SJSA1 (cell line): ENCODE measurements around the gene SDK2. TPM values are rescaled to one million over a fixed set of nuclear protein-coding genes. Genes with fewer than 3 reads are reported as not detected.
"Not testable (repeated sequence)": the region's sequence is repeated elsewhere in the genome, so short reads cannot be mapped to it uniquely, and the experiment has no call there.

Experiments used
- DNase-seq, 2 experiments: peaks; one replicate each; pipeline ENCODE4 v3.0.0-alpha.2; 2015 to 2020; ENCODE audit warnings: low spot score in 2 of 2, low read depth in 1 of 2
- H3K27ac ChIP-seq: fragments of 250-450 bp; sonication (Bioruptor Pico); 2 replicates; pipeline ENCODE4 v1.5.1; 2020; ENCODE audit warnings: mild to moderate bottlenecking, moderate library complexity
- H3K27me3 ChIP-seq: fragments of 250-450 bp; sonication (Bioruptor Pico); replicated peaks from 2 replicates; pipeline ENCODE4 v1.5.1; 2020; ENCODE audit warnings: mild to moderate bottlenecking, moderate library complexity
- H3K36me3 ChIP-seq: fragments of 250-450 bp; sonication (Bioruptor Pico); 2 replicates; pipeline ENCODE4 v1.5.1; 2020; ENCODE audit warnings: mild to moderate bottlenecking
- H3K4me1 ChIP-seq: fragments of 250-450 bp; sonication (Bioruptor Pico); replicated peaks from 2 replicates; pipeline ENCODE4 v1.6.1; 2021; ENCODE audit warnings: mild to moderate bottlenecking
- H3K4me3 ChIP-seq: fragments of 250-450 bp; sonication (Bioruptor Pico); 2 replicates; pipeline ENCODE4 v1.5.1; 2020; ENCODE audit warnings: mild to moderate bottlenecking
- H3K9me3 ChIP-seq: fragments of 250-450 bp; sonication (Bioruptor Pico); replicated peaks from 2 replicates; pipeline ENCODE4 v1.5.1; 2020; ENCODE audit warnings: mild to moderate bottlenecking
- total RNA-seq: library from RNA; depleted of rRNA; stranded (reverse); fragments of >200 nt; shearing (Covaris generic); gene quantifications from 2 replicates; pipeline ENCODE4 v1.2.3, GENCODE V29; 2014

SDK2 gene
- total RNA-seq, 1 experiment from 2014 or later = 0.05 TPM

DNA sequence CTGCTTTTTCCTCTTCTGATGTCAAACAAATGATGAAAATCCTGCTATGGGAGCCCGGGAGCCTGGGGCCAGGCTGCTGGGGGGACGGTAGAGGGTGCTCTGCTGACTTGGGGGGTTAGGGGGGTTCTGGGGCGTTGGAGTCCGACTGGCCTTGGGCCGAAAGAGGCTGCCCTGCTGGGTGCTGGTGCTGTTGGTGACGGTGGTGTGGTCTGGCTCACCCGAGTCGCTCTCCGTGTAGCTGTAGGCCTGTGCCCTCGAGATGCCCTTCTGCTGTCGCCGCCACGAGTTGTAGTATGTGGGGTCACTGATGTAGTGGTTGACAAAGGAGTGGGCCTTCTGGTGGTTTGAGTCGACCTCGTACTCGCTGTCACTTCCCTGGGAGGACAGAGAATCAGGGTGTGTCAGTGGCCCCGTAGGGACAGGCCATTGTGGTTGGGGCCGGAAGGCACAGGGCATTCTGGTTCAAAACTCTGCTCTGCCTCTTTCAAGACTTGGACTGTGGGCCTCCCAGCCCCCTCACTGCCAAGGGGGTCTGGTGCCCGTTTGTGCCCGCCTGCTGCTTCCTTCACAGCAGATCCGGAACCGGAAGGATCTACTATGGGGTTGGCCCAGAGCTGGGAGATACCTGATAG lies 305.6 kb downstream of the SDK2 start:
- peak overlapping the region; percentile 0; the same call in 1 of the 2 replicates for H3K4me3 ChIP-seq
- peak in 1 of 2 experiments; percentile 75 for DNase-seq
- H3K27me3 ChIP-seq = no peaks in the 10 kb centered on the region
- no peaks in the 10 kb centered on the region for H3K36me3 ChIP-seq
- no peaks in the 10 kb centered on the region for H3K9me3 ChIP-seq
- peaks cover 65% of the 10 kb centered on the region for H3K4me1 ChIP-seq
- H3K27ac ChIP-seq = peak overlapping the region; percentile 84

DNA sequence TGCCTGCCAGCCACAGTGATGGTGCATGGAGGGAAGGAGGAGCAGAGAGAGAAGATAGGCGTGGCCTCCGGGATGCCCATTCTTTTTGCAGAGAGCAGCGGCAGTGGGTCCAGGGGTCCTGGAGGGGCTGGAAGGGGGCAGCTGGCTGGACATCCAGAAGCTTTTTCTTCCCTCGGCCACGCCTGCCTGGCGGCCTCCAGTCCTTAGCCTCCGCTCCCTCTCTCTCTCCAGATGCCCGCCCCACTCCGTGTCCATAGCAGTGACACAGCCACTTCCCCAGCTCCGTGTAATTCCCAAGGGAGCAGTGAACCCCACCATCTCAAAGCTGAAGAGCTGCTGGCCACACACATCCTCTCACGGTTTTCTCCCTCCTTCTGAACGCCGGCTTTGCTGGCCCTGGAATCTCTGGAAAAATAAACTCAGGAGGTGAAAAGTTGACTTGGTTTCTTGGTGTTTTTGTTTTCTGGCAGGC lies 306.2 kb downstream of the SDK2 start:
- Histone ChIP-seq H3K36me3 (no peaks in the 10 kb centered on the region), H3K4me1 (peaks cover 59% of the 10 kb centered on the region), H3K27me3 (no peaks in the 10 kb centered on the region), H3K27ac (peak overlapping the region; percentile 84), H3K4me3 (no peak overlapping the region; the same call in 1 of the 2 replicates), H3K9me3 (no peaks in the 10 kb centered on the region)
- DNase-seq = peak; percentile 99

DNA sequence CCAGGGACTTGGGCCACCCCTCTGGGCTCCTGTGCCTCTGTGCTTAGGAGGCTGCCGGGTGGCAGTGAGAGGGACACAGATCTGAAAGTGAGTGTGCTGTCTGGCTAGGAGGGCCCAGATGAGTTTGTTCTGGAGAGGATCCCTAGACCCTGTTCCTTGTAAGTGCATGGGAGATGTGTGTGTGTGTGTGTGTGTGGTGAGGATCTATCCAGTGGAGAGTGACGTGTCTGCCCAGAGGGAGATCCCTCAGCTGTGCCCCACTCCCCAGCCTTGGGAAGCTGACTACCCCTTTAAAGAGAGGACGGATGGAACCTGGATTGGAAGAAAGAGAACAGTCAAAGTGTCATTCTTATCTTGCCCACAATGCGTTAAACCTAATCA lies 306.9 kb downstream of the SDK2 start:
- Histone ChIP-seq H3K36me3 (no peaks in the 10 kb centered on the region), H3K4me3 (no peak overlapping the region), H3K27me3 (no peaks in the 10 kb centered on the region), H3K4me1 (peaks cover 51% of the 10 kb centered on the region), H3K9me3 (no peaks in the 10 kb centered on the region), H3K27ac (no peak overlapping the region; the same call in 1 of the 2 replicates)
- no peak for DNase-seq

DNA sequence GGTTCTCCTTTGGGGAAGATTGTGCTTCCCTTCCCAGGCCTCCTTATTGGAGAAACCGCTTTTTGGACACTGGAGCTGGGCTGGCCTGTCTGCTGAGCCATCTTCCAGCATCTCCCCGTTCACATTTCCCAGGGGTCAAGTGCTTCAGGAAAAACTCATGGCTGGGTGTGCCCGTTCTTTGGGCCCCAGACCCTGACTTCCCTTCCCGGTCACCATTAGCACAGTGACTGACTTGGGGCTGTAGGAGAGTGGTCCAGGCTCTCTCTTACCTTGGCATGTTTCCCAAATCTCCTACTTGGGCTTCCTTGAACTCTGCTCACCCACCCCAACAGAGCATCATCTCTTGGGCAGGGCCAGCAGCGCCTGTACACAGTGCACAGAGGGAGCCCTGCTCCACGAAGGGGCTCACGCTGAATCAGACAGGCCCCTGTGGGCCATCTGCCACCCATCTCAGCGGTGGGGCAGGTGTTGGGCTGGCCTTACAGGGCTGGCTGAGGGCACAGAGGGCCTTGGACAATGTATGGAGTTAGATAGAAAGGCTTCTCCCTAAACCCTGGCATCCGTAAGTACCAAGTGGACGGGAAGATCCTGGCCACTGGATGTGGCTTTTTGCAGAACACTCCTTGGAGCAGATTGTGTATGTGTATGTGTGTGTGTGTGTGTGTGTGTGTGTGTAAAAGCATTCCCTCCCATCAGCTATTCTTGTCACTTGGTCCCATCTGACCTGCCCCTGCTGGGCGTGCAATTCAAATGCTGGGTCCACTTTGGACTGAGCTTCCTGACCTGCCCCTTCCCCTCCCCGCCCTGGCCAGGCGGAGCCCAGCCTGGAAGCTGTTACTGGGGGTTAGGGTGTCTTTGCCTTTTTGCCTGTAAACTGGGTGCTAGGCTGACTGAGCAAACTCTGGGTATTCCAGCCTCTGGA lies 307.6 kb downstream of the SDK2 start:
- H3K4me3 ChIP-seq = no peak overlapping the region
- H3K27ac ChIP-seq = no peak overlapping the region
- peaks cover 44% of the 10 kb centered on the region for H3K4me1 ChIP-seq
- H3K36me3 ChIP-seq = no peaks in the 10 kb centered on the region
- DNase-seq = no peak
- no peaks in the 10 kb centered on the region for H3K27me3 ChIP-seq
- H3K9me3 ChIP-seq = no peaks in the 10 kb centered on the region

DNA sequence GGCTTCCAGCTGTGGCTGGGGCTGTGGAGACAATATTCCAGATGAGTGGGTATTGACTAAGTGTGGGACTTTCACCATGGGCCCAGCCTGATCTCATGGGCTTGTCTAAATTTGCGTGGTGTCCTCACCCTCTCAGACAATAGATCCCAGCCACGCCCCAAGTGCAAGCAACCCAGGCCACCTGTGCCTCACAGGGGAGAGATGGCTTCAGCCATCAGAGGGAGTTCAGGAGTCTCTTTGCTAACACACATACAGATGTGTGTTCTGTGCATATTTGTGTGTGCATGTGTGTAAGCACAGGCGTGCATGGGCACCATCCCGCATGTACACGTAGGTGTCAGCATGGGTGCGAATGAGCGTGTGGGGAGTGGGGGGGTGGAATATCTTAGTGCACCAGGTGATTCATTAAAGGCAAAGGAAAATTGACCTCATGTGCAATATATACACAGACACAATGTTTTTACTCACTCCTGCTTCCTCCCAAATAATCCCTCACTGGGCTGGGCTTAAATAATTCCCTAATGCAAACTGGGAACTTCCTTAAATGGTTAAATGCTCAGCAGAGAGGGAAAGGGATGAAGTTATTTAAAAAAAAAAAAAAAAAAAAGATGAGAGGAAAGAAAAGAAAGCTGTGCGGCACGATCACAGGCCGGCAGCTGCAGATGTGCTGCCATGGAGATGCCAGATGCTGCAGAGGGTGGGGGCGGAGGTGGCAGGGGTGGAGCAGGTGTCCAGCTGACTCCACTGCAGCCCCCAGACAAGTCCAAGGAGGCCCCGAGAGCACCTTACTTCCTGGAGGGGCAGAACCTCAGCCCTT lies 308.4 kb downstream of the SDK2 start:
- H3K4me3 ChIP-seq = no peak overlapping the region
- no peaks in the 10 kb centered on the region for H3K36me3 ChIP-seq
- peaks cover 39% of the 10 kb centered on the region for H3K4me1 ChIP-seq
- no peak overlapping the region for H3K27ac ChIP-seq
- no peak for DNase-seq
- H3K9me3 ChIP-seq = no peaks in the 10 kb centered on the region
- no peaks in the 10 kb centered on the region for H3K27me3 ChIP-seq

DNA sequence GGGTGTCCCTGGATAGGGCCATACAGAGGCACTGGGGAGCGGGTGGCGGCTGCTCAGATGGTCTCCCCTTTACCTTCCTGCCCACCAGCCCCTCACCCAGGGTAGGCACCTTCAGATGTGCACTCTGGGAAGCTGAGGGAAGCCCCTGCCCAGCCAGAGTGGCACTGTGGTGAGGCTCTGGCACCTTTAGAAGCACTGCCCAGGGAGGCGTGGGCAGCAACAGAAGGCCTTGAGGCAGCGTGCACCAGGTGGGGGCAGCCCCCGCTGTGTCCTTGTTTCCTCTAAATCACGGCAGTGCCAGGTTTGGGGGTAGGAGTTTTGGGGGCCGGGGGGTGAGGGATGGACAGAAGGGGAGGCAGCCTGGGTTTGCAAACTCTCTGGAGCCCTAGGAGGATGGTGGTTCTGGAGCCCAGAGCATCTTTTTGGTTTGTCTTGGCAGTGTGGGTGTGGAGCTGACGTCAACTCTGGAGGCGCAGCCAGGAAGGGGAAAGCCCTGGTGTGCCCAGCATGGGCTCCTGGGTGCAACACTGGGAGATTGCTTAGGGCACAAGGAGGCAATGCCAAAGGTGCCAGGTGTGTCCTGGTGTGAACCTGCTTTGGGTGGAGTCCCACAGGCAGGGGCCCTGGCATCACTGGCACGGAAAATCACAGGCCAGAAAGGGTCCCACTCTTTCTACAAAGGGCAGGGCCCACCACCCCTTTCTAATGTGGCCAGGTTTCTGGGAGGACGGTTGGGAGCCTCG lies 309.3 kb downstream of the SDK2 start:
- Histone ChIP-seq H3K9me3 (no peaks in the 10 kb centered on the region), H3K27ac (no peak overlapping the region), H3K27me3 (no peaks in the 10 kb centered on the region), H3K4me3 (no peak overlapping the region), H3K4me1 (peaks cover 33% of the 10 kb centered on the region), H3K36me3 (no peaks in the 10 kb centered on the region)
- DNase-seq = no peak

DNA sequence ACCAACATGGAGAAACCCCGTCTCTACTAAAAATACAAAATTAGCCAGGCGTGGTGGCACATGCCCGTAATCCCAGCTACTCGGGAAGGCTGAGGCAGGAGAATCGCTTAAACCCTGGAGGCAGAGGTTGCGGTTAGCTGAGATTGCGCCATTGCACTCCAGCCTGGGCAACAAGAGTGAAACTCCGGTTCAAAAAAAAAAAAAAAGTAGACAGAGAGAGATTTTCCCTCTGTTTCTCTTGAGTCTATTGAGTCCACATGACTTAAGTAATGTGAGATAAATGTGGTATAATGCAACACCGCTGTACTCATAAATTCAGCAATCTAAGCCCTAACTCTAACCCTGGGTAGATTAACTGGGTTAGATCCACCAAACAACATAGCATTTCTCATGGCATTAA lies 310.8 kb downstream of the SDK2 start:
- not testable (repeated sequence) for DNase-seq, H3K27ac ChIP-seq, H3K36me3 ChIP-seq, H3K9me3 ChIP-seq, H3K27me3 ChIP-seq, H3K4me3 ChIP-seq
- peaks cover 18% of the 10 kb centered on the region for H3K4me1 ChIP-seq

DNA sequence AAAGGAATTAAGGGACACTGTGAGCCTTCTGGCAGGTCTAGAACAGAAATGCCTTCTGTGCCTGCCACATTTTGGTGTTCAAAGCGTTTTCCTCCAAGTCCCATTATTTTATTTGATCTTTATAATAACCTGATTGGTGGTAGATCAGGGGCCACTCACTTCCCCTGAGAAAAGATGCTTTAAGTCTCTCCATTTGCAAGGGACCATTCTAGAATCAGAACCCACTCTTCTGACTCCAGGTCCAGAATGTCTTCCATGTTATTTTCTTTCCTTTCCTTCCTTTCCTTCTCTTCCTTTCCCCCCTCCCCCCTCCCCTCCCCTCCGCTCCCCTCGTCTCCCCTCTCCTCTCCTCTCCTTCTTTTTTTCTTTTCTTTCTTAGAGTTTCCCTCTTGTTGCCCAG lies 313.2 kb downstream of the SDK2 start:
- H3K4me3 ChIP-seq = no peak overlapping the region
- no peaks in the 10 kb centered on the region for H3K9me3 ChIP-seq
- H3K27me3 ChIP-seq = no peaks in the 10 kb centered on the region
- H3K36me3 ChIP-seq = no peaks in the 10 kb centered on the region
- no peaks in the 10 kb centered on the region for H3K4me1 ChIP-seq
- H3K27ac ChIP-seq = no peak overlapping the region
- no peak for DNase-seq

DNA sequence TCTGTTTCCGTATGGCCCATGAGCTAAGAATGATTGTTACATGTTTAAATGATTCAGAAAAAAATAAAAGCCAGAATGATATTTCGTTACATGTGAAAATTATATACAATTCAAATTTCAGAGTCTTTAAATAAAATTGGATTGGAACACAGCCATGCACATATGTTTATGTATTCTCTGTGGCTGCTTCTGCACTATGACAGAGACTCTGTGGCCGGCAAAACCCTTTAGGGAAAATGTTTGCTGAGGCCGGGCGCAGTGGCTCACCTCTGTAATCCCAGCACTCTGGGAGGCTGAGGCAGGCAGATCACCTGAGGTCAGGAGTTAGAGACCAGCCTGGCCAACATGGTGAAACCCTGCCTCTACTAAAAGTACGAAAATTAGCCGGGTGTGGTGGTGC lies 316.6 kb downstream of the SDK2 start:
- Histone ChIP-seq H3K27me3 (no peaks in the 10 kb centered on the region), H3K9me3 (no peaks in the 10 kb centered on the region), H3K4me1 (peaks cover 17% of the 10 kb centered on the region), H3K27ac (no peak overlapping the region), H3K36me3 (no peaks in the 10 kb centered on the region), H3K4me3 (no peak overlapping the region)
- no peak for DNase-seq

DNA sequence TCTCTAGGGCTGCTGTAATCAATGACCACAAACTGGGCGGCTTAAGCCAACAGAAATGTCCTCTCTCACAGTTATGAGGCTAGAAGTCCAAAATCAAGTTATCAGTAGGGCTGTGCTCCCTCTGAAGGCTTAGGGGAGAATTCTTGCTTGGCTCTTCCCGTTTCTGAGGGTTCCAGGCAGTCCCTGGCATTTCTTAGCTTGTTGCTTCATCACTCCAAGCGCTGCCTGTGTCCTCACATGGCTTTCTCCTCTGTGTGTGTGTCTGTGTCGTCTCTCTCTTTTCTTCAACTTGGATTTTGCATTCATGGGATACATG lies 318.8 kb downstream of the SDK2 start:
- H3K27me3 ChIP-seq = no peaks in the 10 kb centered on the region
- H3K4me1 ChIP-seq = peaks cover 30% of the 10 kb centered on the region
- no peak overlapping the region for H3K4me3 ChIP-seq
- DNase-seq = no peak
- H3K36me3 ChIP-seq = no peaks in the 10 kb centered on the region
- no peaks in the 10 kb centered on the region for H3K9me3 ChIP-seq
- no peak overlapping the region for H3K27ac ChIP-seq

DNA sequence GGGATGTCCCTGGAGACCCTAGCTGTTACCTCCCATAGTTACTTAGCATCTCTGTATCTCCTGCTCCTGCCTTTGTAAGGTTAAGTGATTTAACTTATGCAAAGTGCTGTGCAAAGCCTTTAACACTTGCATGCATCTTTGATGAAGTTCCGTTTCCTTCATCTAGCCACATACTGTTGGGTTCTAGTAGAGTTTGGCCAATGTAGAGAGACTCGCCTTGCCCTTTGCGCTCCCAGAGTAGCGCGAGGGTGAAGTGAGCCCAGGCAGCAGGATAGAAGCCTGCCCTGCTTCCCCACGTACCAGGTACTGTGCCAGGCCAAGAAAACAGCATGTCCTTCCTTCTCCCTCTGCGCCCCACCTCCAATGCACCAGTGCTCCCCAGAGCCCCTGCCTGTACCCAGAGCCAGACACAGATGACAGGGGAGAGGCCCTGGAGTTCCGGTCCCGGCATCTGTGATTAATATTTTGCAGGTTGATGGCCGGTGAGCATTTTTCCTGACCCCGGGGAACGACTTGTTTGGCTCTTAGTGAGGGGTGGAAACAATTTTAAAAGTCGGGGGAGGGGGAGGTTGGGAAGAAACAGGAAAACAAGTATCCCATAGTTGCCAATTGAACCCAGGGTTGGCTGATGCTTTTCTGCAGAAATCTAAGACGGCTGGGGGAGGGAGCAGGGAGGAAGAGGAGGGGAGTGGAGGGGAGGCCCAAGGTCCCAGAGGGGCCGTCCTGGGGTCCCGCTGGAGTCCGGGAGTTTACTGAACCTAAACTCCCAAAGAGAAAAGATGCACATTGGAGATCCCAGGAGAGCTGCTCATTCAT lies 319.3 kb downstream of the SDK2 start:
- no peak overlapping the region for H3K4me3 ChIP-seq
- no peaks in the 10 kb centered on the region for H3K36me3 ChIP-seq
- H3K27ac ChIP-seq = no peak overlapping the region
- H3K27me3 ChIP-seq = no peaks in the 10 kb centered on the region
- no peak for DNase-seq
- H3K9me3 ChIP-seq = no peaks in the 10 kb centered on the region
- peaks cover 31% of the 10 kb centered on the region for H3K4me1 ChIP-seq

DNA sequence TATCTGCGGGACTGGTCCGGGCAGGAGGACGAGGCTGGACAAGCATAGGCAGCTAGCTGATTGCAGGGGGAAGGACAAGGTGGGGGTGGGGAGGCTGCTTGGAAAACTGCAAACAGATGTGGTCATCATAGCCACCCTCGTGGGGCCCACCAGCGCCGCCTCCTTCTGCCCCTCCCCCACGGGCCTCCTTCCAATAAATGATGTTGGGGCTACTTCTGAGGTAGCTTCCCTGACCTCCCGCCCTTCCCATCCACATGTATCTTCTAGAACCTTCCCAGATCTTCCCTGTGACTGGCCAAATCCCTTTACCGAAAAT lies 320.1 kb downstream of the SDK2 start:
- no peak overlapping the region for H3K4me3 ChIP-seq
- H3K36me3 ChIP-seq = no peaks in the 10 kb centered on the region
- peak overlapping the region; percentile 36 for H3K27ac ChIP-seq
- peaks cover 31% of the 10 kb centered on the region for H3K4me1 ChIP-seq
- no peaks in the 10 kb centered on the region for H3K27me3 ChIP-seq
- no peaks in the 10 kb centered on the region for H3K9me3 ChIP-seq
- DNase-seq = peak; percentile 58 to 77
